Thoracic aorta (tissue), 2 donors: ENCODE results near the gene ZRSR2. TPM values are rescaled to one million over a fixed set of nuclear protein-coding genes. Genes with fewer than 3 reads are reported as not detected.
"Not testable (repeated sequence)": the region's sequence is repeated elsewhere in the genome, so short reads cannot be mapped to it uniquely, and the experiment has no call there.

Experiments
- ATAC-seq: fragments of 150-250 bp; one replicate; pipeline ENCODE4 v1.8.0; 2017; ENCODE audit warnings: low read depth; ENCODE audit not compliant: insufficient number of reproducible peaks, low FRiP score
- DNase-seq: peaks from one replicate; pipeline ENCODE4 v3.0.0-alpha.2; 2020; ENCODE audit warnings: low spot score
- H3K27ac ChIP-seq, 2 donors: fragments of 200-600 bp; sonication (generic); 1 replicate in 1 of 2; 2 replicates in 1 of 2; pipeline ENCODE4 v1.5.1; 2016; ENCODE audit warnings: mild to moderate bottlenecking in 2 of 2, moderate library complexity in 2 of 2
- H3K27me3 ChIP-seq: fragments of 200-600 bp; sonication (generic); replicated peaks from 2 replicates; pipeline ENCODE4 v1.6.0; 2016; ENCODE audit warnings: mild to moderate bottlenecking; ENCODE audit not compliant: insufficient read depth
- H3K36me3 ChIP-seq: fragments of 200-600 bp; sonication (generic); one replicate; pipeline ENCODE4 v1.5.1; 2016
- H3K4me1 ChIP-seq, 2 donors: fragments of 200-600 bp; sonication (generic); 1 replicate in 1 of 2; 2 replicates in 1 of 2; pipeline versions ENCODE4 v1.5.1 to v1.6.0; 2016; ENCODE audit warnings: low read depth in 2 of 2, mild to moderate bottlenecking in 1 of 2; ENCODE audit not compliant: control insufficient read depth in 1 of 2
- H3K4me3 ChIP-seq: fragments of 200-600 bp; sonication (generic); 2 replicates; pipeline ENCODE4 v1.5.1; 2016; ENCODE audit warnings: mild to moderate bottlenecking
- H3K9me3 ChIP-seq: fragments of 200-600 bp; sonication (generic); 2 replicates; pipeline ENCODE4 v1.5.1; 2016
- total RNA-seq, 2 donors: library from RNA; depleted of rRNA; stranded (reverse); fragments of >200 nt; gene quantifications; one replicate each; pipeline versions ENCODE4 v1.1.0 to v1.2.3, GENCODE V29; 2016
- TF ChIP-seq, protein P1 (sequence below): fragments of 200-600 bp; sonication (generic); IDR thresholded peaks from one replicate; pipeline ENCODE4 v1.5.1; 2019; ENCODE audit warnings: antibody characterized with exemption

The ZRSR2 gene, protein sequence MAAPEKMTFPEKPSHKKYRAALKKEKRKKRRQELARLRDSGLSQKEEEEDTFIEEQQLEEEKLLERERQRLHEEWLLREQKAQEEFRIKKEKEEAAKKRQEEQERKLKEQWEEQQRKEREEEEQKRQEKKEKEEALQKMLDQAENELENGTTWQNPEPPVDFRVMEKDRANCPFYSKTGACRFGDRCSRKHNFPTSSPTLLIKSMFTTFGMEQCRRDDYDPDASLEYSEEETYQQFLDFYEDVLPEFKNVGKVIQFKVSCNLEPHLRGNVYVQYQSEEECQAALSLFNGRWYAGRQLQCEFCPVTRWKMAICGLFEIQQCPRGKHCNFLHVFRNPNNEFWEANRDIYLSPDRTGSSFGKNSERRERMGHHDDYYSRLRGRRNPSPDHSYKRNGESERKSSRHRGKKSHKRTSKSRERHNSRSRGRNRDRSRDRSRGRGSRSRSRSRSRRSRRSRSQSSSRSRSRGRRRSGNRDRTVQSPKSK
- total RNA-seq, result 1 to 10 TPM; 6.4 to 7.1 TPM

DNA sequence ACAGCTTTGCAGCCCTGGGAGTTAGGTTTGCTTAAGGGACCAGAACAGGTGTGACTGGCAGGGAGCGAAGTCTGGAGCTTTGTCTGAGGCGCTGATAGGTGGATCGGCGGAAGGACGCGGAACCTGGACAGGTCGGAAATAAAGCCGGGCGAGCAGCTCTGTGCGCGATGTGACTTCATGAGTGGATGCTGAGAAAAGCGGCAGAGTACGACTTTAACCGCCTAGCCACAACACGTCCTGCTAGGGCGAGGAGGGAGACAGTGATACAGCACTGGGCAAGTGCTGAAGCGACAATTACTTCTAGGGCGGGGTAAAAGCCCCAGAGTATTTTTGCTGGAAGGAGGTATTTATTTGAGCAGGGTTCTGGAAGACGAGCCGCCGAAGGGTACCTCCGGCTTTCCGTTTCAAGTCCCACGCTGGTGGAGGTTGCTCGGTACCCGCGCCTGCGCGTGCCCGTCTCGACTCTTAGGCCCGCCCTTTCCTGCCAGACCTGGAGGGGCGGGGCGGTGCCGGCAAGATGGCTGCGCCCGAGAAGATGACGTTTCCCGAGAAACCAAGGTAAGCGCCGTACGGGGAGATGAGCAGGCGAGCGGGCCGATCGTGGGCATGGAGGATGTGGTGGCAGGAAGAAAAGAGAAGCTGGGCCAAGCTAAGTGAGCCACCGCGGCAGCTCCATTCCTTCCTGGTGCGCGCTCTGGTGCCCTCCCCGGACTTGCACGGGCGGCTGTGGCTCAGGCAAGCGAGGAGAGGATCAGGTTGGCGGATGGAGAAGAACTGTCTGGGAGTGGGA lies at the start of gene ZRSR2:
TSS of gene ZRSR2 (plus strand) at position 506 of the 790 bp plus-strand sequence. CDS start at position 518, 12 bp downstream.
- TF ChIP-seq, protein P1, sequence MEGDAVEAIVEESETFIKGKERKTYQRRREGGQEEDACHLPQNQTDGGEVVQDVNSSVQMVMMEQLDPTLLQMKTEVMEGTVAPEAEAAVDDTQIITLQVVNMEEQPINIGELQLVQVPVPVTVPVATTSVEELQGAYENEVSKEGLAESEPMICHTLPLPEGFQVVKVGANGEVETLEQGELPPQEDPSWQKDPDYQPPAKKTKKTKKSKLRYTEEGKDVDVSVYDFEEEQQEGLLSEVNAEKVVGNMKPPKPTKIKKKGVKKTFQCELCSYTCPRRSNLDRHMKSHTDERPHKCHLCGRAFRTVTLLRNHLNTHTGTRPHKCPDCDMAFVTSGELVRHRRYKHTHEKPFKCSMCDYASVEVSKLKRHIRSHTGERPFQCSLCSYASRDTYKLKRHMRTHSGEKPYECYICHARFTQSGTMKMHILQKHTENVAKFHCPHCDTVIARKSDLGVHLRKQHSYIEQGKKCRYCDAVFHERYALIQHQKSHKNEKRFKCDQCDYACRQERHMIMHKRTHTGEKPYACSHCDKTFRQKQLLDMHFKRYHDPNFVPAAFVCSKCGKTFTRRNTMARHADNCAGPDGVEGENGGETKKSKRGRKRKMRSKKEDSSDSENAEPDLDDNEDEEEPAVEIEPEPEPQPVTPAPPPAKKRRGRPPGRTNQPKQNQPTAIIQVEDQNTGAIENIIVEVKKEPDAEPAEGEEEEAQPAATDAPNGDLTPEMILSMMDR, result no peak
- Histone ChIP-seq H3K9me3 (no peaks in the 10 kb centered on the region), H3K36me3 (no peaks in the 10 kb centered on the region), H3K4me1 (no peaks in the 10 kb centered on the region), H3K27ac (peak within 1 kb of the TSS; percentile 78 to 82), H3K27me3 (no peaks in the 10 kb centered on the region), H3K4me3 (peak within 1 kb of the TSS; percentile 78)
- DNase-seq (peak; percentile 13), ATAC-seq (peak; percentile 55)

DNA sequence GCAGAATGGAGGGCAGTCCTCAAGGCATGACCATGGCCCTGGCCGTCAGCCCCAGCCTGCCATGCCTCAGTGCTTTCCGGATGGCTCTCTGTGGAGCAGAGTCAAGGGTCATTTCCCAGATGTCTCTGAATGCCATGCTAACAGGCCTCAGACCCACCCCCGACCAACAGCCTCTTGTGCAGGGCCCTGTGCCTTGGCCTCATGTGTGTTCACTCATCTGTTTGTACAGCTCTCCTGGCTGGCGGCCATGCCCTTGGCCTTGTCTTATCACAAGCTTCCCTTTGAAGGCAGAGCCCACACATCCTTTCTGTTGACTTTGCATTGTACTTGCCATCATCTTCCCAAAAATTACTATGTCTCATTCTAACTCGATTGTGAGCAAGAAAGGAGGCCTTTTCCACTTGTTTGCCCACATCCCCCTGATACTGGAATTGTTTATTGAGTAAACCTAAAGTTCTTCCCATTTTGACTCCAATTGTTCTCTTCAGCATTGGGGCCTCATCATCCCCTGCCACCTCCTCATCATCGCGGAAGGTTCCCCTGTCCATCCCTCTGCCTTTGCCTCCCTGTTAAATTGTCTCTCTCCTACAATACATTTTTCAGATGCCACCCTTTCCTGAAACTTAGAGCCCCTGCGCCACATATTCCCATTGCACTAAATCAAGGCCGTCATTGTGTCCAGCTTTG lies 46.0 kb upstream of the ZRSR2 start:
- TF ChIP-seq, protein P1, result no peak
- no peaks in the 10 kb centered on the region for H3K36me3 ChIP-seq
- DNase-seq (no peak), ATAC-seq (no peak)
- H3K27ac ChIP-seq, result no peak overlapping the region
- no peak overlapping the region for H3K4me3 ChIP-seq
- peaks cover 2 to 5% of the 10 kb centered on the region in 2 donors for H3K4me1 ChIP-seq
- H3K9me3 ChIP-seq, result no peaks in the 10 kb centered on the region
- H3K27me3 ChIP-seq, result no peaks in the 10 kb centered on the region

DNA sequence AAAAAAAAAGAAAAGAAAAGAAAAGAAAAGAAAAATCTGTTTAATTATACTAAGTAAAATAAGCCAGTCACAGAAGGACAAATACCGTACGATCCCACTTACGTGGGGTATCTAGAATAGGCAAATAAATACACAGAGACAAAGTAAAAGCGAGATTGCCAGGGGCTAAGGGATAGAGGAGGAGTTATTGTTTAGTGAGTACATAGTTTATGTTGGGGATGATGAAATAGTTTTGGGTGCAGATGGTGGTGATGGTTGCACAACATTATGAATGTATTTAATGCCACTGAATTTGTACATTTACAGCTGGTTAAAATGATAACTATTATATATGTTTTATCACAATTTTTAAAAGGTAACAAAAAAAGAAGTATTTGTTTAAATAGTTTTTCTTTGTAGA lies 45.1 kb upstream of the ZRSR2 start:
- TF ChIP-seq, protein P1, result no peak
- Histone ChIP-seq H3K36me3 (no peaks in the 10 kb centered on the region), H3K9me3 (no peaks in the 10 kb centered on the region), H3K27ac (no peak overlapping the region), H3K27me3 (no peaks in the 10 kb centered on the region), H3K4me3 (no peak overlapping the region), H3K4me1 (peaks cover 6 to 11% of the 10 kb centered on the region in 2 donors)
- DNase-seq, result no peak
- no peak for ATAC-seq

DNA sequence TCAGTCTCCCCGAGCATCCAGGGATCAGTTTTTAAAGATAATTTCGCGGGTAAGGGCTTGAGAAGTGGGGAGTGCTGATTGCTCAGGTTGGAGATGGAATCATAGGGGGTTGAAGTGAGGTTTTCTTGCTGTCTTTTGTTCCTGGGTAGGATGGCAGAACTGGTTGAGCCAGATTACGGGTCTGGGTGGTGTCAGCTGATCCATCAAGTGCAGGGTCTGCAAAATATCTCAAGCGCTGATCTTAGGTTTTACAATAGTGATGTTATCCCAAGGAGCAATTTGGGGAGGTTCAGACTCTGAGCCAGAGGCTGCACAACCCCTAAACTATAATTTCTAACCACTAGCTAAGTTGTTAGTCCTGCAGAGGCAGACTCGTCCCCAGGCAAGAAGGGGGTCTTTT lies 43.6 kb upstream of the ZRSR2 start:
- not testable (repeated sequence) for H3K4me3 ChIP-seq, H3K27me3 ChIP-seq, ATAC-seq

DNA sequence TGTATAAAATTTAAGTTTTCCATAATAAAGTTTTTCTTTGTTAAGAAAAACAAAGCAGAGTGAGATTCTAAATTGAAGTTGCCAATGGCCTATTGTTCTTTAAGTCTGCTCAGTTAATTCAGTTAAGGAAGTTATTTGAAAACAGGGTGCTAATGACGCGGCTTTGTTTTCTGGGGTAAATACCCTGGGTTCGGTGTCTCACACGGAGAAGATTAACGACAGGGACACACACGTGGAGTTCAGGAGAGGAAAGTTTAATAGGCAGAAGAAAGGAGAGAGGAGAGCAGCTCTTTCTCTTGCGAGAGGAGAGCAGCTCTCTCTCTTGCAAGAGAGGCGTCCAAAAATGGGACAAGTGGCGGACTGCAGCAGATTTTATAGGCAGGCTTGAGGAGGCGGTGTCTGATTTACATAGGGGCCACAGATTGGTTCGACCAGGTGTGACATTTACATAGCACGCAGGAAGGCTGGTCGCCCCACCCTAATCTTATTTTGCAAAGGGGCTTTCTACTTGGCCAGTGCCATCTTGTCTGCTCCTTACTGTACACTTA lies 42.6 kb upstream of the ZRSR2 start:
- H3K27ac ChIP-seq, result no peak overlapping the region
- no peak for ATAC-seq
- no peaks in the 10 kb centered on the region for H3K36me3 ChIP-seq
- TF ChIP-seq, protein P1, result no peak
- H3K4me3 ChIP-seq, result no peak overlapping the region
- no peaks in the 10 kb centered on the region for H3K9me3 ChIP-seq
- H3K4me1 ChIP-seq, result peaks cover 15 to 30% of the 10 kb centered on the region in 2 donors
- no peak for DNase-seq
- H3K27me3 ChIP-seq, result no peaks in the 10 kb centered on the region

More for the DNA sequence above, 43.6 kb upstream of the ZRSR2 start:
- H3K4me1 ChIP-seq, result peaks cover 11 to 25% of the 10 kb centered on the region in 2 donors
- H3K9me3 ChIP-seq, H3K27ac ChIP-seq, DNase-seq, H3K36me3 ChIP-seq: not testable (repeated sequence)
